HG02938 (cell line): ENCODE results near the gene PLEKHG5.

Experiments used
- ATAC-seq: cut with Tn5 transposase; IDR thresholded peaks from one replicate; pipeline ENCODE4 v1.9.1; 2021; ENCODE audit warnings: mild to moderate bottlenecking, moderate library complexity; ENCODE audit not compliant: unreplicated experiment

The PLEKHG5 gene

DNA sequence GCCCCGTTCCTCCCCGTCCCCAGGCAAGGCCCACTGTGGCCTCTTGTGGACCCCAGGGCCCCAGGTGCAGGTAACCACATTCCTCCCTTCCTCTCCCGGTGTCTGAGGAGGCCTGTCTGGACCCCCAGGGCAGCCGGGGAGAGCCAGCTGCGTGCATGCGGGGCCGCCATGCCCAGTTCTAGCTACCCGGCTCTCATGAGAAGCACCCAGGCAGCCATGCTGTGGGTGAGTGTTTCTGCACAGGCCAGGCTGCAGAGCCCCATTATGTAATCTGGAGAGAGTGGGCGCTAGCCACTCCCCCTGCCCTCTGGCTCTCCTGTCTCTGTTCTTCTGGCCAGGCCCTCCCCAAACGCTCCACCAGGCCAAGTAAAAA lies 18.4 kb upstream of the PLEKHG5 start:
- no peak for ATAC-seq

- ATAC-seq = no peak
Measured at GRCh38 chr1:6509220-6509918, 17.9 kb upstream of the PLEKHG5 start.

DNA sequence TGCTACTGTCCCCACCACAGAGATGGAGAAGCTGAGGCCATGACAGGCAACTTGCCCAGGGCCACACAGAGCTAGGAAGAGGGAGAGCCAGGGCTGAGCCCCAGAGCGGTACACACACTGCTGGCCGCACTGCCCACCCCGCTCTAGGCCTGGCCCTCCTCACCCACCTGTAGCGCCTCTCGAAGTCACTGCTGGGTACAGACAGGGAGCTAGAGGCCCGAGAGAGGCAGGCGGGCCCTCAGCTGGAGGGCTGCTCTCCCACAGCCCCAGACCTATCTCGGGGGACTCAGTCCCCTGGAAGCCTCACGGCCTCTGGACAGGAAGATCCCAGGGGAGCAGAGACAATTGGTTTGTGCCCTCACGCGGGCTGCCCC lies 17.3 kb upstream of the PLEKHG5 start:
- ATAC-seq = no peak

DNA sequence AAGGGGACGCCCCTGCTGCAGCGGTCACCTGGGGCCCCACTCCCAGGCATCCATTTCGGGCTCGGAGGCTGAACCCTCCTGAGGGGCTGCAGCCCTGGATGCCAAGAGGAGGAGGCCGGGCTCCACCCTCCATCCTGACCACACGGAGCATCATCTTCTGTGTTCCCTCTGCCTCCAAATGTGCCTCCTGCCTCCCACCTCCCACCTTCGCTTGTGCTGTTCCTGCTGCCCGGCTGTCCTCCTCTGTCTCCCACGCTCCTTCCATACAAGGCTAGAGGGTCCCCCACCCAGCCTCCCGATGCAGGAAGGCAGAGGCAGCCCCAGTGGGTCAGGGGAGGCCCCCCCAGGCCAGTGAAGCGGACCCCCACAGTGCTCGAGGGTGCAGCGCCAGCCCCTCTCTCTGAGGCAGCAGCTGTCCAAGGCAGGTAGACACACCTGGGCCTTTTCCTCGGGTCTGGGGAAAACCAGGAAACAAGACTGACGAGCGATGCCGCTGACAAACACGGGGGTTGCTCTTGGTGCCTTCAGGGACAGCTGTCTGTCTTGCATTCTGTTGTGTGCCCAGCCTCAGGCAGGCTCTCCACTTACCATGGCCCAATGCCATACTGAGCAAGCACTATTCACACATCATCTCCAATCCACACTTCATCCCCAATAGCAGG lies 16.8 kb upstream of the PLEKHG5 start:
- no peak for ATAC-seq

- ATAC-seq = no peak
Measured at GRCh38 chr1:6507461-6507911, 16.0 kb upstream of the PLEKHG5 start.

DNA sequence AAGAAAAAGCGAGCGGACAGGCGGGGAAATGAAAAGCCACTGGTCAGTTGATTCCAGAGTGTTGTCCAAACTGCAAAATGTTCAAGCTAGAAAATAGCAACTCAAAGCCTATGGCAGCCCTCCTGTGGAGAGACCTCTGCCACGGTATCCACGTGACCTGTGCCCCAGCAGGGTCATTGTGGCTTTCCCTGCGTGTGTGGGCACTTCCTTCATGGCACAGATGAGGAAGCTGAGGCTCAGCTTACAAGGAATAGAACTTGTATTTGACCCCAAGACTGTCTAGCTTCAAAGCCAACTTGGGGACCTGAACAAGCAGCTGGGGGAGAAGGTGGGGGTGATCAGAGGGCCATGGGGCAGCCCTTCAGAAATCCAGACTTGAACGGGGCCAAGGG lies 15.6 kb upstream of the PLEKHG5 start:
- ATAC-seq = no peak

DNA sequence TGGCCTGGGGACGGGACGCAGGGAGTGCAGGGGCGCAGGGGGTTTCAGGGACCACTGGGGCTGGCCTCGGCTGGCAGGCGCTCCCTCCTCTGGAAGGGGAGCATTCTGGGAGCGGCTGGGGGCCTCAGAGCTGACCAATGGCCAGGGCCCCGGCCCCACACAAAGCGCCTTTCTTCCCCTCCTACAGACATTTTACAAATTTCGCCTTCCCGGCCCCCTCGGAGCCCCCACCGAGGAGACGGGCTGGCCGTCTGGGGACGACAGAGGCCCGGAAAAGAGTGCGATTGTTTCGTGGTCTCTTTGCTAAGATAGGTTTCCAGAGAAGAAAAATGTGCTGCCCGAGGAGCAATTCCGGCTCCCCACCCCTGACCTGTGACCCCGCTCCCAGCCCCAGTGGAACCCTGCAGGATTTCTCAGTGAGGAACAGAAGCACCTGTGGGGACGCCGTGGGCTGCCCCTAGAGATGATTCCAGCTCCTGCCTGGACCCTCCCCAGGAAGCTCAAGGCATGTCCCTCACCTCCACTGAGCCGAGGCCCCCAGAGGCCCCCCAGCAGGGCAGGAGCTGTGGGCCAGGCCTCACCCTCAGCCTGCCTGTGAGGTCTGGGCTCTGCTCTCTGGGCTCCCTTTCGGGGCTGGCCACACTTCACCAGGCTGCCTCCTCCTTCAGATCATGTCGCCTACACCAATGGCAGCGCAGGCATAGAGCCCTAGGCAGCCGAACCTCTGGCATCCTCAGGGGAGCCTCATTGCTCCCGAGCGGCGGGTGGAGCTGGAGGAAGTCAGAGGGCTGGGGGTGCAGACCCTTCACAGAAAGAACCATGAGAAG lies 15.0 kb upstream of the PLEKHG5 start:
- ATAC-seq = no peak

GRCh38 chr1:6505367-6506209 lies 14.1 kb upstream of the PLEKHG5 start:
- ATAC-seq = no peak

- no peak for ATAC-seq
Measured at GRCh38 chr1:6504887-6505286, 13.4 kb upstream of the PLEKHG5 start.

DNA sequence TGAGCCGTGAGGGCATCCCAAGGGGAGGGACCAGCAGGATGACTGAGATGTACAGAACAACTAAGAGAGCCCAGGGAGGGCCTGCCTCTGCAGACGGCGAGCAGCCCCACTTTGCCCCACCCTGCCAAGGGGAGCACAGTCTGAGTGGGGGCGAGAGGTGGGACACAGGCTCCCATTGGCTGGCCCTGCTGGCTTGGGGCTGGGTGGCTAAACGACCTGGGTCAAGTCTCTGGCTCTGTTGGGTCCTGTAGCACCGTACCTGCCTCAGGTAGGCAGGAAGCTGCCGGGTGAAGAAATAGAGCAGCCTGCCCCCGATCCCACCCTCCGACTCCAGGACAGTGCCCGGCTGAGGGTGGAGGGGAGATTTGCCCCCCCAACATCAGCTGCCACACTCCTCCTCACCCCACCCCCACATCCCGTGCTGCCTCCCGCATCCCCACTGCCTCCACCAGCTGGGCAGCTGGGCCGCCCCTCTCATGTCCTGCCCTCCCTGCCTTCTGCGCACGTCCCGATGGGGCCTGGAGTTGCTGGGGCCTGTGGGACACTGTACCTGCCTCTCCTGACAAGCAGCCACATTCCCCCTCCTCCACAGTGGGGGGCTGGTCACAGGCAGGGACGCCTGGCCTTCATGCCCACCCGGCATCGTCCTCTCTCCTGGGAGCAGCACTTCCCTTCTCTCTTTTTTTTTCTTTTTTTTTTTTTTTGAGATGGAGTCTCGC lies 12.6 kb upstream of the PLEKHG5 start:
- ATAC-seq = no peak

DNA sequence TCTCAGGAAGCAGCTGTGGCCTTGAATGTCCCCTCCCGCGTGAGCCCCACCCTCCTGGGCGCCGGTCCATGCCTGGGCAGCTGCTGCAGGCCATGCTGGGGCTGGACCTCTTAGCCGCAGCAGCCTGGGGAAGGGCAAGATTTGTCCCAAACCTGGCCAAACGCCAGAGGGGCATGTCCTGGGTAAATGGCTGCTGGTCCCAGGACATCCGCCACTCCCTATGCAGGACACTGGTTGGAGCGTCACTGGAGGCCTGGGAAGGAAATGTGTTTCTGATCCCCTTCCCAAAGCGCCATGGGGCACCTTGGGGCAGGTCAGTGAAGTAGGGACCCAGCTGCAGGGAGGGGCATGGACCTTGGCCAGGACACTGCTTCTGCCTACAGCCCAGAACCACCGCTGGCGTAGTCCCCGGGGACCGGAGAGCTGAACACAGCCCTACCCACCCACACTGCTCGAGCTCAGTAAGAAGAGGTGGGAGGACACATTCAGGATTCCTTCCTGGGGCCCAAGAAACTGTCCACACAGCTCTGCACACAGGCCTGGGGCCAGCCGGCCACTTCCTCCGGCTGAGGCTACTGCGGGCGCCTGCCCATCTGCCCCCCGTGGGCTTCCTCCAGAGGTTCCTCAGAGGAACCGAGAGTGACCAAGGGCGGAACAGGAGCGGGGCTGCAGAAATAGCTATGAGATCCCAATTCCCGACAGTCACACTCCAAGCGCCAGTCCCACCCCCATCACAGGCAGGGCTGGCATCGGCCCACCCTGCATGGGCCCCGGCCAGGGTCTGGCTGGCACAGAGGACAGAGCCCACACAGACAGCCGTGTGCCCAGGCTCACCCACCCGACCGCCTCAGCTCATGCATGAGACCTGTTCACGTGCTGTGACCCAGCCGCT lies 10.8 kb upstream of the PLEKHG5 start:
- no peak for ATAC-seq

DNA sequence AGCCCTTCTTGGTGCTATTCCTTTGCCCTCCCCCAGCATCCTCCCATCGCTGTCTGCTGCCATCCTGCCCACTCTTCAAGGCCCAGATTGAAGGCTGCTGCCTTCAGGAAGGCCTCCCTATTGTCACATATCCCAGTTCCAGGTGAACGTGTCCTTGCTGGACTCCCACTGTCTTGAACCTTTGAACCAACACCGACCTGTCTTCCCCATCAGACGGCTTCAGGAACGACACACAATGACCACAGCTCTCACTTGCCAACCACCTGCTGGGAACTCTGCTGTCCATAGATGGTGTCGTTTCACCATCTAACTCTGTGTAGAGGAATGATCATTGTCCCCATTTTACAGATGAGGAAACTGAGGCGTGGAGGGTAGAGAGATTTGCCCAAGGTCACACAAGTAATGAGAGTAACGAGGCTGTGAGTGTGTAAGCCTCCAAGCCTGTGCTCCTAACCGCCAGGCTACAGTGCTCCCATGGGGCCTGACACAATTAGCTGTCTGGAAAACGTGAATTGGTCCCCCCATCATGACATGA lies 9.9 kb upstream of the PLEKHG5 start:
- no peak for ATAC-seq

DNA sequence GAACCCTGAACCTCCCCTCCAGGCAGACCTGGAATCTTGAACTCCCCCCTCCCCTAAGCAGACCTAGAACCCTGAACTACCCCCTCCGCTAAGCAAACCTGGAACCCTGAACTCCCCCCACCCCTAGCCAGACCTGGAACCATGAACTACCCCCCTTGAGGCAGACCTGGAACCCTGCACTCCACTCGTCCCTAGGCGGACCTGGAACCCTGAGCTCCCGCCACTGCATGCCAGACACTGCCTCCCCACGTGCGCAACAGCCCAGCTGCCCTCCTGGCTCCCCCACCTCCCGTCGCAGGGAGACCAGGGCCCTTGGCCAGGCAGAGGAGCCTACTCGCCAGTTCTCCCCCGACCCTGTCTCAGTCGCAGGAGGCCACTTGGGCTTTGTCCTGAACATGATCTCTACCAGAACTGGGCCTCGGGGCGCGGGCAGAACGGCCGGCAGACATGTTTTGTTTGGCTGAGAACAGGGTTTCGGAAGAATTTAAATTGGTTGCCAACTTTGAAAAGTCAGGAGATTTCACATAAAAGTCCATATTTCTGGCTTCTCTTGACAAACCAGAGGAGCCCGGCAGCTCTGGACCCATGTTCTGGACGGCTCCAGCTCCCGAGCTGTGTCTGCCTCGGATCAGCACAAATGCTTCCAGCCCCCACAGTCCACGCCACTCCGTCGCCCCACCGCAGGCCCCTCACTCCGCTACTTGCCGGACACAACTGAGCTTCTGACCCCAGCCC lies 9.2 kb upstream of the PLEKHG5 start:
- no peak for ATAC-seq

GRCh38 chr1:6499296-6499695 lies 7.8 kb upstream of the PLEKHG5 start:
- ATAC-seq = no peak

GRCh38 chr1:6498576-6499111 lies 7.2 kb upstream of the PLEKHG5 start:
- no peak for ATAC-seq

GRCh38 chr1:6497867-6498575 lies 6.6 kb upstream of the PLEKHG5 start:
- ATAC-seq = no peak

GRCh38 chr1:6497215-6497866 lies 5.9 kb upstream of the PLEKHG5 start:
- ATAC-seq = no peak
